Stimulated activated CD8-positive, alpha-beta memory T cell treated with anti-CD3 and anti-CD28 coated beads, Interleukin-12 subunit alpha, Interleukin-12 subunit beta, amount 100 ng/mL, for 1 hour (primary cell): ENCODE results near the gene CIAO1.
"Not testable (repeated sequence)": the region's sequence is repeated elsewhere in the genome, so short reads cannot be mapped to it uniquely, and the experiment has no call there.

Source experiments
- DNase-seq: peaks from one replicate; pipeline ENCODE4 v3.0.0-alpha.2; 2020; ENCODE audit warnings: low read depth

CIAO1 gene

GRCh38 chr2:96265840-96266679 is at the start of gene CIAO1, which contains the start of gene TMEM127:
TSS of gene CIAO1 (plus strand) at chr2:96266225. CDS start at chr2:96266351, 126 bp downstream.
TSS of gene TMEM127 (minus strand) at chr2:96265997. CDS start at chr2:96265381, 616 bp downstream.
- peak; percentile 95 for DNase-seq

GRCh38 chr2:96218508-96219131 is 47.4 kb upstream of the CIAO1 start:
- DNase-seq, result no peak

- not testable (repeated sequence) for DNase-seq
Observed at GRCh38 chr2:96219959-96220358, 46.1 kb upstream of the CIAO1 start.

- DNase-seq, result not testable (repeated sequence)
Observed at GRCh38 chr2:96221106-96221505, 44.9 kb upstream of the CIAO1 start.

GRCh38 chr2:96225016-96225533 is 41.0 kb upstream of the CIAO1 start:
- DNase-seq, result no peak

GRCh38 chr2:96231316-96231715 is 34.7 kb upstream of the CIAO1 start:
- no peak for DNase-seq

GRCh38 chr2:96233436-96233835 is 32.6 kb upstream of the CIAO1 start:
- no peak for DNase-seq

GRCh38 chr2:96233880-96234316 is 32.1 kb upstream of the CIAO1 start:
- no peak for DNase-seq

- DNase-seq, result no peak
Observed at GRCh38 chr2:96236882-96237281, 29.1 kb upstream of the CIAO1 start.

GRCh38 chr2:96238266-96238665 is 27.8 kb upstream of the CIAO1 start:
- no peak for DNase-seq

- no peak for DNase-seq
Observed at GRCh38 chr2:96239091-96239490, 26.9 kb upstream of the CIAO1 start.

- DNase-seq, result no peak
Observed at GRCh38 chr2:96239745-96240264, 26.2 kb upstream of the CIAO1 start.

- DNase-seq, result no peak
Observed at GRCh38 chr2:96240341-96241038, 25.5 kb upstream of the CIAO1 start.

- DNase-seq, result no peak
Observed at GRCh38 chr2:96241227-96241626, 24.8 kb upstream of the CIAO1 start.

- DNase-seq, result peak; percentile 18
Observed at GRCh38 chr2:96241900-96242611, 24.0 kb upstream of the CIAO1 start.

- DNase-seq, result no peak
Observed at GRCh38 chr2:96243843-96244242, 22.2 kb upstream of the CIAO1 start.

GRCh38 chr2:96245609-96246390 is 20.2 kb upstream of the CIAO1 start:
- DNase-seq, result no peak

GRCh38 chr2:96247009-96247408 is 19.0 kb upstream of the CIAO1 start:
- no peak for DNase-seq

GRCh38 chr2:96247896-96248295 is 18.1 kb upstream of the CIAO1 start:
- no peak for DNase-seq

- no peak for DNase-seq
Observed at GRCh38 chr2:96248624-96249023, 17.4 kb upstream of the CIAO1 start.

GRCh38 chr2:96249654-96250053 is 16.4 kb upstream of the CIAO1 start:
- DNase-seq, result no peak
